RWPE1 (cell line): Measurements from ENCODE around the gene CDK19.
"Not testable (repeated sequence)": the region's sequence is repeated elsewhere in the genome, so short reads cannot be mapped to it uniquely, and the experiment has no call there.

Experiments
- CTCF ChIA-PET: fragments of 350-600 bp; sonication (Branson Sonifier 250); formaldehyde crosslinking; extraction: SDS; loops from one replicate; lab custom pipeline; 2021; lab: Yijun Ruan, JAX
- POLR2A ChIA-PET: fragments of 400-600 bp; formaldehyde crosslinking; extraction: SDS; loops from one replicate; lab custom pipeline; 2020; ENCODE audit warnings: antibody characterized with exemption; ENCODE audit not compliant: low non-redundant PET; lab: Yijun Ruan, JAX
- DNase-seq: peaks from one replicate; pipeline ENCODE4 v3.0.0; 2012; ENCODE audit warnings: low spot score
- H3K27ac ChIP-seq: fragments of 450-650 bp; 2 replicates; pipeline ENCODE4 v1.5.1; 2017
- TF ChIP-seq, protein P1 (sequence below): fragments of 450-650 bp; conservative IDR thresholded peaks from 2 replicates; pipeline ENCODE4 v1.5.1; 2017; ENCODE audit warnings: low read depth, mild to moderate bottlenecking

CDK19 gene

GRCh38 chr6:110606151-110606550 is 209.1 kb downstream of the CDK19 start:
- TF ChIP-seq, protein P1, sequence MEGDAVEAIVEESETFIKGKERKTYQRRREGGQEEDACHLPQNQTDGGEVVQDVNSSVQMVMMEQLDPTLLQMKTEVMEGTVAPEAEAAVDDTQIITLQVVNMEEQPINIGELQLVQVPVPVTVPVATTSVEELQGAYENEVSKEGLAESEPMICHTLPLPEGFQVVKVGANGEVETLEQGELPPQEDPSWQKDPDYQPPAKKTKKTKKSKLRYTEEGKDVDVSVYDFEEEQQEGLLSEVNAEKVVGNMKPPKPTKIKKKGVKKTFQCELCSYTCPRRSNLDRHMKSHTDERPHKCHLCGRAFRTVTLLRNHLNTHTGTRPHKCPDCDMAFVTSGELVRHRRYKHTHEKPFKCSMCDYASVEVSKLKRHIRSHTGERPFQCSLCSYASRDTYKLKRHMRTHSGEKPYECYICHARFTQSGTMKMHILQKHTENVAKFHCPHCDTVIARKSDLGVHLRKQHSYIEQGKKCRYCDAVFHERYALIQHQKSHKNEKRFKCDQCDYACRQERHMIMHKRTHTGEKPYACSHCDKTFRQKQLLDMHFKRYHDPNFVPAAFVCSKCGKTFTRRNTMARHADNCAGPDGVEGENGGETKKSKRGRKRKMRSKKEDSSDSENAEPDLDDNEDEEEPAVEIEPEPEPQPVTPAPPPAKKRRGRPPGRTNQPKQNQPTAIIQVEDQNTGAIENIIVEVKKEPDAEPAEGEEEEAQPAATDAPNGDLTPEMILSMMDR, result no peak
- H3K27ac ChIP-seq, result no peak overlapping the region
- POLR2A ChIA-PET, result no interaction called here
- CTCF ChIA-PET, result no interaction called here
- no peak for DNase-seq

DNA sequence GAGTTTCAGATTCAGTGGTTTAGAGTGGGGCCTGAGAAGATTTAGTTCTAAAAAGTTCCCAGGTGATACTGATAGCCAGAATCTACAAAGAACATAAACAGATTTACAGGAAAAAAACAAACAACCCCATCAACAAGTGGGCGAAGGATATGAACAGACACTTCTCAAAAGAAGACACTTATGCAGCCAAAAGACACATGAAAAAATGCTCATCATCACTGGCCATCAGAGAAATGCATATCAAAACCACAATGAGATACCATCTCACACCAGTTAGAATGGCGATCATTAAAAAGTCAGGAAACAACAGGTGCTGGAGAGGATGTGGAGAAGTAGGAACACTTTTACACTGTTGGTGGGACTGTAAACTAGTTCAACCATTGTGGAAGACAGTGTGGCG is 214.6 kb downstream of the CDK19 start:
- CTCF ChIA-PET, POLR2A ChIA-PET, DNase-seq, H3K27ac ChIP-seq: not testable (repeated sequence)

GRCh38 chr6:110597761-110598160 is 217.5 kb downstream of the CDK19 start:
- no peak overlapping the region for H3K27ac ChIP-seq
- TF ChIP-seq, protein P1, result no peak
- POLR2A ChIA-PET, result no interaction called here
- CTCF ChIA-PET, result no interaction called here
- DNase-seq, result no peak

- TF ChIP-seq, protein P1, result no peak
- no peak for DNase-seq
- CTCF ChIA-PET, result no interaction called here
These were observed 218.9 kb downstream of the CDK19 start for GRCh38 chr6:110596354-110596753.

DNA sequence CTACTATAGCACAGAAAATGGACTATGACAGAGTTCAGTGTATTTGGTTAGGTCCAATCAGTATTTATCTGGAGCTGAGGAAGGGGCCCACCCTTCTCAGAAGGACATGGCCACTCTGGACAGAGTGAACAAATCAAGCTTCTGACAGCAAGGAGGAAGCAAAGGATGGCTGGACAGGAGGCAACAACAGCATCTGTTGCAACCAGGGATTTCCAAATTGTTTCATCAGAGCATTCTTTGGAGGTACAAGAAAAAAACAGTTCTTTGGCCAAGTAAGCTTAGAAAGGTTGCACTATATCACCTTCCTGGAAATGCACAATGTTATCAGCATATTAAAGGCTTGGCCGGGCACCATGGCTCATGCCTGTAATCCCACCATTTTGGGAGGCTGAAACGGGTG is 220.2 kb downstream of the CDK19 start:
- no peak overlapping the region for H3K27ac ChIP-seq
- TF ChIP-seq, protein P1, result no peak
- ChIA-PET CTCF (no interaction called here), POLR2A (no interaction called here)
- DNase-seq, result no peak

More at GRCh38 chr6:110596354-110596753, 218.9 kb downstream of the CDK19 start:
- H3K27ac ChIP-seq, result no peak overlapping the region
- POLR2A ChIA-PET, result no interaction called here

DNA sequence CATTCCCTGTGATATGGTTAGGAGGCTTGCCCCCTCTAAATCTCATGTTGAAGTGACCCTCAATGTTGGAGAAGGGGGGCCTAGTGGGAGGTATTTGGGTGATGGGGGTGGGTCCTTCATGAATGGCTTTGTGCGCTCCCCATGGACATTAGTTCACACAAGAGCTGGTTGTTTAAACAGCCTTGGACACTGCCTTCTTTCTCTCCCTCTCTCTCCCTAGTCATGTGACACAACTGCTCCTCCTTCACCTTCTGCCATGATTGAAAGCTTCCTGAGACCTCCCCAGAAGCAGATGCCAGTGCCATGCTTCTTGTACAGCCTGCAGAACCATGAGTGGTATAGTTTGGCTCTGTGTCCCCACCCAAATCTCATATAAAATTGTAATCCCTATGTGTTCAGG is 221.6 kb downstream of the CDK19 start:
- TF ChIP-seq, protein P1, result no peak
- POLR2A ChIA-PET, result no interaction called here
- DNase-seq, result no peak
- CTCF ChIA-PET, result interaction anchor here (0.6 kb wide), 1 partner anchor 23 kb away, joined by 4 read pairs; no protein-coding TSS in a partner anchor
- H3K27ac ChIP-seq, result no peak overlapping the region

GRCh38 chr6:110592765-110593164 is 222.5 kb downstream of the CDK19 start:
- ChIA-PET POLR2A (no interaction called here), CTCF (no interaction called here)
- no peak overlapping the region for H3K27ac ChIP-seq
- no peak for DNase-seq
- TF ChIP-seq, protein P1, result no peak
